ENCODE data around the gene OR2V1. TPM values are rescaled to one million over a fixed set of nuclear protein-coding genes. Genes with fewer than 3 reads are reported as not detected.
"Not testable (repeated sequence)": the region's sequence is repeated elsewhere in the genome, so short reads cannot be mapped to it uniquely, and the experiment has no call there.

The OR2V1 gene
- total RNA-seq, 1 donor from 2014 or later: not detected

GRCh38 chr5:181127907-181128626 is 2.9 kb downstream of the OR2V1 start:
- DNase-seq: no peak

- DNase-seq: no peak
Measured at GRCh38 chr5:181127456-181127855, 3.5 kb downstream of the OR2V1 start.

GRCh38 chr5:181126841-181127240 is 4.1 kb downstream of the OR2V1 start:
- DNase-seq: no peak

GRCh38 chr5:181124526-181124925 is 6.4 kb downstream of the OR2V1 start:
- no peak for DNase-seq

GRCh38 chr5:181121675-181122561 is 9.1 kb downstream of the OR2V1 start:
- no peak for DNase-seq

GRCh38 chr5:181120761-181121160 is 10.2 kb downstream of the OR2V1 start:
- DNase-seq: no peak

GRCh38 chr5:181120306-181120705 is 10.7 kb downstream of the OR2V1 start:
- DNase-seq: no peak

GRCh38 chr5:181119105-181119504 is 11.9 kb downstream of the OR2V1 start:
- no peak for DNase-seq

- DNase-seq: no peak
Measured at GRCh38 chr5:181118369-181118768, 12.6 kb downstream of the OR2V1 start.

GRCh38 chr5:181114844-181115778 is 15.9 kb downstream of the OR2V1 start:
- no peak for DNase-seq

- no peak for DNase-seq
Measured at GRCh38 chr5:181114284-181114843, 16.6 kb downstream of the OR2V1 start.

- not testable (repeated sequence) for DNase-seq
Measured at GRCh38 chr5:181113572-181113971, 17.4 kb downstream of the OR2V1 start.

GRCh38 chr5:181112476-181112875 is 18.5 kb downstream of the OR2V1 start:
- DNase-seq: no peak

GRCh38 chr5:181111010-181111409 is 20.0 kb downstream of the OR2V1 start:
- DNase-seq: no peak

GRCh38 chr5:181109489-181110013 is 21.4 kb downstream of the OR2V1 start:
- DNase-seq: no peak

- no peak for DNase-seq
Measured at GRCh38 chr5:181108578-181109165, 22.3 kb downstream of the OR2V1 start.

GRCh38 chr5:181107699-181108098 is 23.3 kb downstream of the OR2V1 start:
- no peak for DNase-seq

- DNase-seq: no peak
Measured at GRCh38 chr5:181105391-181106025, 25.5 kb downstream of the OR2V1 start.

- not testable (repeated sequence) for DNase-seq
Measured at GRCh38 chr5:181104606-181105390, 26.2 kb downstream of the OR2V1 start.

GRCh38 chr5:181104259-181104568 is 26.8 kb downstream of the OR2V1 start:
- not testable (repeated sequence) for DNase-seq

Measured in skin of body (tissue), 2 donors.